ENCODE results near the gene FOXO6. TPM values are rescaled to one million over a fixed set of nuclear protein-coding genes. Genes with fewer than 3 reads are reported as not detected.
A peak's percentile ranks its signal among the peaks of the same experiment; 100 is the strongest.

The FOXO6 gene
- total and polyA plus RNA-seq, 9 of the 15 experiments (the other 6 are each of a cell fraction or from before 2014, with no cell fraction given), result 0.04 to 0.31 (median 0.12) TPM; not detected in 5

GRCh38 chr1:41353744-41354143 lies 7.5 kb upstream of the FOXO6 start:
- H2AFZ ChIP-seq (ENCODE audit: low read depth, low read length), result no peak overlapping the region
- peak; percentile 57 for ATAC-seq
- whole genome bisulfite sequencing (ENCODE audit: insufficient coverage, low coverage, missing lambda C conversion rate), result 24% methylated on average over 9 of the region's 9 CpGs
- no peak overlapping the region for H3K9ac ChIP-seq (ENCODE audit: insufficient read depth in 1 of 2, low read depth in 2 of 2, low read length in 2 of 2)
- POLR2A ChIA-PET, result interaction anchor here (0.6 to 0.7 kb wide), 3 partner anchors 53 to 982 kb away, joined by 3 to 4 read pairs (median 4); no protein-coding TSS in a partner anchor
- CTCF ChIA-PET (ENCODE audit: low intra/inter-chr PET ratio), result no interaction called here
- DNase-seq (ENCODE audit: extremely low read depth in 1 of 4, low spot score in 3 of 4), result no peak
- no peak overlapping the region for H3K4me2 ChIP-seq (ENCODE audit: insufficient read depth, low read length)
- H3K27ac ChIP-seq (ENCODE audit: extremely low read depth, low read depth, low read length), result no peak overlapping the region
- H3K36me3 ChIP-seq (ENCODE audit: control insufficient read depth, insufficient read depth, low read length), result no peaks in the 10 kb centered on the region
- no TSS peak for BruUV-seq (replicated peaks)
- no peak for FAIRE-seq
- TF ChIP-seq ZBTB1 (CRISPR knock-in tag; IDR thresholded peaks at IDR 0.05; ENCODE audit: borderline replicate concordance, low read depth), result peak; percentile 93
- TF ChIP-seq NR4A1 (CRISPR knock-in tag; IDR thresholded peaks at IDR 0.05), result 0 out of 2 replicates have a peak, but pooled peaks have one; percentile 20
- no peak for TF ChIP-seq NR4A1 (tag; IDR thresholded peaks at IDR 0.05)
- TF ChIP-seq RNF2 (IDR thresholded peaks at IDR 0.05), result peak; percentile 30; the same call in 1 of the 2 replicates
- TF ChIP-seq, protein P1, sequence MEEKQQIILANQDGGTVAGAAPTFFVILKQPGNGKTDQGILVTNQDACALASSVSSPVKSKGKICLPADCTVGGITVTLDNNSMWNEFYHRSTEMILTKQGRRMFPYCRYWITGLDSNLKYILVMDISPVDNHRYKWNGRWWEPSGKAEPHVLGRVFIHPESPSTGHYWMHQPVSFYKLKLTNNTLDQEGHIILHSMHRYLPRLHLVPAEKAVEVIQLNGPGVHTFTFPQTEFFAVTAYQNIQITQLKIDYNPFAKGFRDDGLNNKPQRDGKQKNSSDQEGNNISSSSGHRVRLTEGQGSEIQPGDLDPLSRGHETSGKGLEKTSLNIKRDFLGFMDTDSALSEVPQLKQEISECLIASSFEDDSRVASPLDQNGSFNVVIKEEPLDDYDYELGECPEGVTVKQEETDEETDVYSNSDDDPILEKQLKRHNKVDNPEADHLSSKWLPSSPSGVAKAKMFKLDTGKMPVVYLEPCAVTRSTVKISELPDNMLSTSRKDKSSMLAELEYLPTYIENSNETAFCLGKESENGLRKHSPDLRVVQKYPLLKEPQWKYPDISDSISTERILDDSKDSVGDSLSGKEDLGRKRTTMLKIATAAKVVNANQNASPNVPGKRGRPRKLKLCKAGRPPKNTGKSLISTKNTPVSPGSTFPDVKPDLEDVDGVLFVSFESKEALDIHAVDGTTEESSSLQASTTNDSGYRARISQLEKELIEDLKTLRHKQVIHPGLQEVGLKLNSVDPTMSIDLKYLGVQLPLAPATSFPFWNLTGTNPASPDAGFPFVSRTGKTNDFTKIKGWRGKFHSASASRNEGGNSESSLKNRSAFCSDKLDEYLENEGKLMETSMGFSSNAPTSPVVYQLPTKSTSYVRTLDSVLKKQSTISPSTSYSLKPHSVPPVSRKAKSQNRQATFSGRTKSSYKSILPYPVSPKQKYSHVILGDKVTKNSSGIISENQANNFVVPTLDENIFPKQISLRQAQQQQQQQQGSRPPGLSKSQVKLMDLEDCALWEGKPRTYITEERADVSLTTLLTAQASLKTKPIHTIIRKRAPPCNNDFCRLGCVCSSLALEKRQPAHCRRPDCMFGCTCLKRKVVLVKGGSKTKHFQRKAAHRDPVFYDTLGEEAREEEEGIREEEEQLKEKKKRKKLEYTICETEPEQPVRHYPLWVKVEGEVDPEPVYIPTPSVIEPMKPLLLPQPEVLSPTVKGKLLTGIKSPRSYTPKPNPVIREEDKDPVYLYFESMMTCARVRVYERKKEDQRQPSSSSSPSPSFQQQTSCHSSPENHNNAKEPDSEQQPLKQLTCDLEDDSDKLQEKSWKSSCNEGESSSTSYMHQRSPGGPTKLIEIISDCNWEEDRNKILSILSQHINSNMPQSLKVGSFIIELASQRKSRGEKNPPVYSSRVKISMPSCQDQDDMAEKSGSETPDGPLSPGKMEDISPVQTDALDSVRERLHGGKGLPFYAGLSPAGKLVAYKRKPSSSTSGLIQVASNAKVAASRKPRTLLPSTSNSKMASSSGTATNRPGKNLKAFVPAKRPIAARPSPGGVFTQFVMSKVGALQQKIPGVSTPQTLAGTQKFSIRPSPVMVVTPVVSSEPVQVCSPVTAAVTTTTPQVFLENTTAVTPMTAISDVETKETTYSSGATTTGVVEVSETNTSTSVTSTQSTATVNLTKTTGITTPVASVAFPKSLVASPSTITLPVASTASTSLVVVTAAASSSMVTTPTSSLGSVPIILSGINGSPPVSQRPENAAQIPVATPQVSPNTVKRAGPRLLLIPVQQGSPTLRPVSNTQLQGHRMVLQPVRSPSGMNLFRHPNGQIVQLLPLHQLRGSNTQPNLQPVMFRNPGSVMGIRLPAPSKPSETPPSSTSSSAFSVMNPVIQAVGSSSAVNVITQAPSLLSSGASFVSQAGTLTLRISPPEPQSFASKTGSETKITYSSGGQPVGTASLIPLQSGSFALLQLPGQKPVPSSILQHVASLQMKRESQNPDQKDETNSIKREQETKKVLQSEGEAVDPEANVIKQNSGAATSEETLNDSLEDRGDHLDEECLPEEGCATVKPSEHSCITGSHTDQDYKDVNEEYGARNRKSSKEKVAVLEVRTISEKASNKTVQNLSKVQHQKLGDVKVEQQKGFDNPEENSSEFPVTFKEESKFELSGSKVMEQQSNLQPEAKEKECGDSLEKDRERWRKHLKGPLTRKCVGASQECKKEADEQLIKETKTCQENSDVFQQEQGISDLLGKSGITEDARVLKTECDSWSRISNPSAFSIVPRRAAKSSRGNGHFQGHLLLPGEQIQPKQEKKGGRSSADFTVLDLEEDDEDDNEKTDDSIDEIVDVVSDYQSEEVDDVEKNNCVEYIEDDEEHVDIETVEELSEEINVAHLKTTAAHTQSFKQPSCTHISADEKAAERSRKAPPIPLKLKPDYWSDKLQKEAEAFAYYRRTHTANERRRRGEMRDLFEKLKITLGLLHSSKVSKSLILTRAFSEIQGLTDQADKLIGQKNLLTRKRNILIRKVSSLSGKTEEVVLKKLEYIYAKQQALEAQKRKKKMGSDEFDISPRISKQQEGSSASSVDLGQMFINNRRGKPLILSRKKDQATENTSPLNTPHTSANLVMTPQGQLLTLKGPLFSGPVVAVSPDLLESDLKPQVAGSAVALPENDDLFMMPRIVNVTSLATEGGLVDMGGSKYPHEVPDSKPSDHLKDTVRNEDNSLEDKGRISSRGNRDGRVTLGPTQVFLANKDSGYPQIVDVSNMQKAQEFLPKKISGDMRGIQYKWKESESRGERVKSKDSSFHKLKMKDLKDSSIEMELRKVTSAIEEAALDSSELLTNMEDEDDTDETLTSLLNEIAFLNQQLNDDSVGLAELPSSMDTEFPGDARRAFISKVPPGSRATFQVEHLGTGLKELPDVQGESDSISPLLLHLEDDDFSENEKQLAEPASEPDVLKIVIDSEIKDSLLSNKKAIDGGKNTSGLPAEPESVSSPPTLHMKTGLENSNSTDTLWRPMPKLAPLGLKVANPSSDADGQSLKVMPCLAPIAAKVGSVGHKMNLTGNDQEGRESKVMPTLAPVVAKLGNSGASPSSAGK (IDR thresholded peaks at IDR 0.05), result peak; percentile 43; the same call in 1 of the 2 replicates
- TF ChIP-seq, protein P2, sequence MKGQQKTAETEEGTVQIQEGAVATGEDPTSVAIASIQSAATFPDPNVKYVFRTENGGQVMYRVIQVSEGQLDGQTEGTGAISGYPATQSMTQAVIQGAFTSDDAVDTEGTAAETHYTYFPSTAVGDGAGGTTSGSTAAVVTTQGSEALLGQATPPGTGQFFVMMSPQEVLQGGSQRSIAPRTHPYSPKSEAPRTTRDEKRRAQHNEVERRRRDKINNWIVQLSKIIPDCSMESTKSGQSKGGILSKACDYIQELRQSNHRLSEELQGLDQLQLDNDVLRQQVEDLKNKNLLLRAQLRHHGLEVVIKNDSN (CRISPR knock-in tag; IDR thresholded peaks at IDR 0.05), result 0 out of 2 replicates have a peak, but pooled peaks have one; percentile 5
- no peak for TF ChIP-seq GATAD2A (IDR thresholded peaks at IDR 0.05)
- no peak for TF ChIP-seq STAT5B (CRISPR knock-in tag; IDR thresholded peaks at IDR 0.05)
- TF ChIP-seq MAX (CRISPR knock-in tag; IDR thresholded peaks at IDR 0.05), result peak; percentile 85
- TF ChIP-seq XRCC4 (IDR thresholded peaks at IDR 0.05; ENCODE audit: extremely low read depth, insufficient read depth, insufficient read length), result no peak
- TF ChIP-seq EGR1 (conservative IDR thresholded peaks at IDR 0.05), result peak; percentile 59
- H3K9me1 ChIP-seq (ENCODE audit: control insufficient read depth, insufficient read depth, low read length), result no peaks in the 10 kb centered on the region
- H3K4me1 ChIP-seq (replicated peaks in 1 of 2; ENCODE audit: control insufficient read depth in 2 of 2, insufficient read depth in 2 of 2, low read length in 2 of 2), result peaks cover 12 to 18% of the 10 kb centered on the region in 2 experiments
- intact Hi-C loops (cut with micrococcal nuclease), result no loop called here
- in situ Hi-C loops (cut with MboI), result no loop called here
- peaks cover 0 to 10% of the 10 kb centered on the region in 2 experiments; a peak in 1 of 5 replicates for H3K27me3 ChIP-seq (ENCODE audit: control insufficient read depth in 2 of 2, insufficient read depth in 2 of 2, low read length in 2 of 2)
- no peaks in the 10 kb centered on the region for H3K79me2 ChIP-seq (ENCODE audit: control insufficient read depth, insufficient read depth, low read length)
- no peaks in the 10 kb centered on the region for H3K9me3 ChIP-seq (replicated peaks; ENCODE audit: control insufficient read depth, insufficient read depth, low read depth, low read length)
- H4K20me1 ChIP-seq (replicated peaks; ENCODE audit: control insufficient read depth, insufficient read depth, low read length), result no peaks in the 10 kb centered on the region
- H3K4me3 ChIP-seq, result no peak overlapping the region

Measured in K562 (cell line).